ENCODE data around the gene RIMS3.

RIMS3 gene

GRCh38 chr1:40689737-40690136, 24.3 kb upstream of the RIMS3 start:
- Histone ChIP-seq H3K9ac (ENCODE audit: low read length) (no peak overlapping the region), H3K56ac (ENCODE audit: low read length) (no peak overlapping the region), H3K4me1 (ENCODE audit: control insufficient read depth, low read depth, low read length) (no peaks in the 10 kb centered on the region), H3K27ac (ENCODE audit: low read depth, low read length) (no peak overlapping the region), H3K4me2 (ENCODE audit: low read length) (no peak overlapping the region), H4K5ac (ENCODE audit: low read length) (no peak overlapping the region), H2BK120ac (ENCODE audit: low read depth, low read length) (no peak overlapping the region), H3K36me3 (ENCODE audit: control insufficient read depth, insufficient read depth, low read length) (no peaks in the 10 kb centered on the region), H3K79me2 (ENCODE audit: control insufficient read depth, insufficient read depth, low read length) (peaks cover 37% of the 10 kb centered on the region), H3K27me3 (ENCODE audit: insufficient read depth, low read length, poor library complexity) (no peaks in the 10 kb centered on the region), H2BK15ac (replicated peaks; ENCODE audit: low read depth) (no peak overlapping the region), H3K4ac (ENCODE audit: low read depth, low read length) (no peak overlapping the region), H3K18ac (ENCODE audit: low read length) (no peak overlapping the region), H2AK5ac (ENCODE audit: low read length) (no peak overlapping the region), H2BK5ac (ENCODE audit: low read length) (no peak overlapping the region), H3K79me1 (ENCODE audit: low read length) (peaks cover 9% of the 10 kb centered on the region), H3K4me3 (ENCODE audit: low read length) (no peak overlapping the region), H4K8ac (ENCODE audit: low read depth, low read length) (no peak overlapping the region), H3K23ac (ENCODE audit: low read length) (no peak overlapping the region)
- no CpG with 5 or more reads among the region's 1 CpG for WGBS (ENCODE audit: extremely low coverage, insufficient coverage, low lambda C conversion rate)
- DNase-seq, result no peak

GRCh38 chr1:40687661-40688060, 22.2 kb upstream of the RIMS3 start:
- DNase-seq, result no peak
- no peak overlapping the region for H4K8ac ChIP-seq (ENCODE audit: low read depth, low read length)
- no peak overlapping the region for H3K4me2 ChIP-seq (ENCODE audit: low read length)
- H3K56ac ChIP-seq (ENCODE audit: low read length), result no peak overlapping the region
- peaks cover 9% of the 10 kb centered on the region for H3K79me1 ChIP-seq (ENCODE audit: low read length)
- no peak overlapping the region for H3K9ac ChIP-seq (ENCODE audit: low read length)
- no peak overlapping the region for H3K4me3 ChIP-seq (ENCODE audit: low read length)
- WGBS (ENCODE audit: extremely low coverage, insufficient coverage, low lambda C conversion rate), result no CpG with 5 or more reads among the region's 6 CpGs
- H2AK5ac ChIP-seq (ENCODE audit: low read length), result no peak overlapping the region
- H3K79me2 ChIP-seq (ENCODE audit: control insufficient read depth, insufficient read depth, low read length), result peaks cover 18% of the 10 kb centered on the region
- no peak overlapping the region for H4K5ac ChIP-seq (ENCODE audit: low read length)
- H3K27ac ChIP-seq (ENCODE audit: low read depth, low read length), result no peak overlapping the region
- H3K27me3 ChIP-seq (ENCODE audit: insufficient read depth, low read length, poor library complexity), result no peaks in the 10 kb centered on the region
- no peaks in the 10 kb centered on the region for H3K36me3 ChIP-seq (ENCODE audit: control insufficient read depth, insufficient read depth, low read length)
- no peak overlapping the region for H3K4ac ChIP-seq (ENCODE audit: low read depth, low read length)
- H2BK120ac ChIP-seq (ENCODE audit: low read depth, low read length), result no peak overlapping the region
- no peak overlapping the region for H2BK15ac ChIP-seq (replicated peaks; ENCODE audit: low read depth)
- H3K18ac ChIP-seq (ENCODE audit: low read length), result no peak overlapping the region
- H2BK5ac ChIP-seq (ENCODE audit: low read length), result no peak overlapping the region
- H3K4me1 ChIP-seq (ENCODE audit: control insufficient read depth, low read depth, low read length), result no peaks in the 10 kb centered on the region
- H3K23ac ChIP-seq (ENCODE audit: low read length), result no peak overlapping the region

GRCh38 chr1:40687059-40687458, 21.6 kb upstream of the RIMS3 start:
- no peak overlapping the region for H3K23ac ChIP-seq (ENCODE audit: low read length)
- no CpG with 5 or more reads among the region's 7 CpGs for WGBS (ENCODE audit: extremely low coverage, insufficient coverage, low lambda C conversion rate)

GRCh38 chr1:40684669-40685068, 19.2 kb upstream of the RIMS3 start:
- no CpG with 5 or more reads among the region's 3 CpGs for WGBS (ENCODE audit: extremely low coverage, insufficient coverage, low lambda C conversion rate)
- H4K5ac ChIP-seq (ENCODE audit: low read length), result no peak overlapping the region

More at GRCh38 chr1:40687059-40687458, 21.6 kb upstream of the RIMS3 start:
- no peak overlapping the region for H4K8ac ChIP-seq (ENCODE audit: low read depth, low read length)
- H3K36me3 ChIP-seq (ENCODE audit: control insufficient read depth, insufficient read depth, low read length), result no peaks in the 10 kb centered on the region
- no peak overlapping the region for H2BK120ac ChIP-seq (ENCODE audit: low read depth, low read length)
- no peaks in the 10 kb centered on the region for H3K27me3 ChIP-seq (ENCODE audit: insufficient read depth, low read length, poor library complexity)
- no peak overlapping the region for H3K9ac ChIP-seq (ENCODE audit: low read length)
- H3K79me2 ChIP-seq (ENCODE audit: control insufficient read depth, insufficient read depth, low read length), result peaks cover 14% of the 10 kb centered on the region
- no peak overlapping the region for H2AK5ac ChIP-seq (ENCODE audit: low read length)
- no peak overlapping the region for H3K4me2 ChIP-seq (ENCODE audit: low read length)
- no peak overlapping the region for H3K56ac ChIP-seq (ENCODE audit: low read length)
- H3K4me3 ChIP-seq (ENCODE audit: low read length), result no peak overlapping the region
- no peak overlapping the region for H2BK5ac ChIP-seq (ENCODE audit: low read length)
- H3K4ac ChIP-seq (ENCODE audit: low read depth, low read length), result no peak overlapping the region
- no peak overlapping the region for H3K18ac ChIP-seq (ENCODE audit: low read length)
- no peaks in the 10 kb centered on the region for H3K4me1 ChIP-seq (ENCODE audit: control insufficient read depth, low read depth, low read length)
- DNase-seq, result no peak
- H2BK15ac ChIP-seq (replicated peaks; ENCODE audit: low read depth), result no peak overlapping the region
- peaks cover 8% of the 10 kb centered on the region for H3K79me1 ChIP-seq (ENCODE audit: low read length)
- no peak overlapping the region for H3K27ac ChIP-seq (ENCODE audit: low read depth, low read length)
- no peak overlapping the region for H4K5ac ChIP-seq (ENCODE audit: low read length)

GRCh38 chr1:40679165-40679953, 13.9 kb upstream of the RIMS3 start:
- no peak overlapping the region for H2BK5ac ChIP-seq (ENCODE audit: low read length)
- WGBS (ENCODE audit: extremely low coverage, insufficient coverage, low lambda C conversion rate), result no CpG with 5 or more reads among the region's 2 CpGs

More at GRCh38 chr1:40684669-40685068, 19.2 kb upstream of the RIMS3 start:
- Histone ChIP-seq H3K27me3 (ENCODE audit: insufficient read depth, low read length, poor library complexity) (no peaks in the 10 kb centered on the region), H3K4me3 (ENCODE audit: low read length) (no peak overlapping the region), H2AK5ac (ENCODE audit: low read length) (no peak overlapping the region), H3K36me3 (ENCODE audit: control insufficient read depth, insufficient read depth, low read length) (no peaks in the 10 kb centered on the region), H2BK120ac (ENCODE audit: low read depth, low read length) (no peak overlapping the region), H3K79me1 (ENCODE audit: low read length) (peaks cover 7% of the 10 kb centered on the region), H3K27ac (ENCODE audit: low read depth, low read length) (no peak overlapping the region), H2BK15ac (replicated peaks; ENCODE audit: low read depth) (no peak overlapping the region), H4K8ac (ENCODE audit: low read depth, low read length) (no peak overlapping the region), H3K9ac (ENCODE audit: low read length) (no peak overlapping the region), H3K18ac (ENCODE audit: low read length) (no peak overlapping the region), H3K79me2 (ENCODE audit: control insufficient read depth, insufficient read depth, low read length) (peaks cover 2% of the 10 kb centered on the region), H3K4me1 (ENCODE audit: control insufficient read depth, low read depth, low read length) (no peaks in the 10 kb centered on the region), H2BK5ac (ENCODE audit: low read length) (no peak overlapping the region), H3K56ac (ENCODE audit: low read length) (no peak overlapping the region), H3K23ac (ENCODE audit: low read length) (no peak overlapping the region), H3K4ac (ENCODE audit: low read depth, low read length) (no peak overlapping the region), H3K4me2 (ENCODE audit: low read length) (no peak overlapping the region)
- no peak for DNase-seq

GRCh38 chr1:40676501-40676900, 11.0 kb upstream of the RIMS3 start:
- Histone ChIP-seq H3K79me1 (ENCODE audit: low read length) (no peaks in the 10 kb centered on the region), H2BK15ac (replicated peaks; ENCODE audit: low read depth) (no peak overlapping the region), H3K23ac (ENCODE audit: low read length) (no peak overlapping the region), H3K27ac (ENCODE audit: low read depth, low read length) (no peak overlapping the region), H4K8ac (ENCODE audit: low read depth, low read length) (no peak overlapping the region), H3K56ac (ENCODE audit: low read length) (no peak overlapping the region), H3K36me3 (ENCODE audit: control insufficient read depth, insufficient read depth, low read length) (no peaks in the 10 kb centered on the region), H3K79me2 (ENCODE audit: control insufficient read depth, insufficient read depth, low read length) (no peaks in the 10 kb centered on the region), H3K4ac (ENCODE audit: low read depth, low read length) (no peak overlapping the region), H3K4me3 (ENCODE audit: low read length) (no peak overlapping the region), H2BK120ac (ENCODE audit: low read depth, low read length) (no peak overlapping the region), H3K18ac (ENCODE audit: low read length) (no peak overlapping the region), H3K4me2 (ENCODE audit: low read length) (no peak overlapping the region), H3K27me3 (ENCODE audit: insufficient read depth, low read length, poor library complexity) (no peaks in the 10 kb centered on the region), H3K9ac (ENCODE audit: low read length) (no peak overlapping the region), H3K4me1 (ENCODE audit: control insufficient read depth, low read depth, low read length) (no peaks in the 10 kb centered on the region), H2BK5ac (ENCODE audit: low read length) (no peak overlapping the region), H2AK5ac (ENCODE audit: low read length) (no peak overlapping the region), H4K5ac (ENCODE audit: low read length) (no peak overlapping the region)
- no peak for DNase-seq
- WGBS (ENCODE audit: extremely low coverage, insufficient coverage, low lambda C conversion rate), result no CpG with 5 or more reads among the region's 1 CpG

More at GRCh38 chr1:40679165-40679953, 13.9 kb upstream of the RIMS3 start:
- no peak overlapping the region for H3K27ac ChIP-seq (ENCODE audit: low read depth, low read length)
- H3K4me3 ChIP-seq (ENCODE audit: low read length), result no peak overlapping the region
- no peak for DNase-seq
- H3K27me3 ChIP-seq (ENCODE audit: insufficient read depth, low read length, poor library complexity), result no peaks in the 10 kb centered on the region
- H3K4me1 ChIP-seq (ENCODE audit: control insufficient read depth, low read depth, low read length), result no peaks in the 10 kb centered on the region
- H3K79me1 ChIP-seq (ENCODE audit: low read length), result no peaks in the 10 kb centered on the region
- no peaks in the 10 kb centered on the region for H3K79me2 ChIP-seq (ENCODE audit: control insufficient read depth, insufficient read depth, low read length)
- no peak overlapping the region for H3K56ac ChIP-seq (ENCODE audit: low read length)
- H3K4me2 ChIP-seq (ENCODE audit: low read length), result no peak overlapping the region
- H3K9ac ChIP-seq (ENCODE audit: low read length), result no peak overlapping the region
- H4K8ac ChIP-seq (ENCODE audit: low read depth, low read length), result no peak overlapping the region
- no peak overlapping the region for H4K5ac ChIP-seq (ENCODE audit: low read length)
- no peak overlapping the region for H2BK120ac ChIP-seq (ENCODE audit: low read depth, low read length)
- H2AK5ac ChIP-seq (ENCODE audit: low read length), result no peak overlapping the region
- no peak overlapping the region for H2BK15ac ChIP-seq (replicated peaks; ENCODE audit: low read depth)
- no peak overlapping the region for H3K23ac ChIP-seq (ENCODE audit: low read length)
- H3K36me3 ChIP-seq (ENCODE audit: control insufficient read depth, insufficient read depth, low read length), result no peaks in the 10 kb centered on the region
- no peak overlapping the region for H3K4ac ChIP-seq (ENCODE audit: low read depth, low read length)
- no peak overlapping the region for H3K18ac ChIP-seq (ENCODE audit: low read length)
